Measurements from ENCODE around the gene COMMD6. TPM values are rescaled to one million over a fixed set of nuclear protein-coding genes. Genes with fewer than 3 reads are reported as not detected.

Gene COMMD6
- total RNA-seq, 1 donor from 2014 or later, result 174 TPM

DNA sequence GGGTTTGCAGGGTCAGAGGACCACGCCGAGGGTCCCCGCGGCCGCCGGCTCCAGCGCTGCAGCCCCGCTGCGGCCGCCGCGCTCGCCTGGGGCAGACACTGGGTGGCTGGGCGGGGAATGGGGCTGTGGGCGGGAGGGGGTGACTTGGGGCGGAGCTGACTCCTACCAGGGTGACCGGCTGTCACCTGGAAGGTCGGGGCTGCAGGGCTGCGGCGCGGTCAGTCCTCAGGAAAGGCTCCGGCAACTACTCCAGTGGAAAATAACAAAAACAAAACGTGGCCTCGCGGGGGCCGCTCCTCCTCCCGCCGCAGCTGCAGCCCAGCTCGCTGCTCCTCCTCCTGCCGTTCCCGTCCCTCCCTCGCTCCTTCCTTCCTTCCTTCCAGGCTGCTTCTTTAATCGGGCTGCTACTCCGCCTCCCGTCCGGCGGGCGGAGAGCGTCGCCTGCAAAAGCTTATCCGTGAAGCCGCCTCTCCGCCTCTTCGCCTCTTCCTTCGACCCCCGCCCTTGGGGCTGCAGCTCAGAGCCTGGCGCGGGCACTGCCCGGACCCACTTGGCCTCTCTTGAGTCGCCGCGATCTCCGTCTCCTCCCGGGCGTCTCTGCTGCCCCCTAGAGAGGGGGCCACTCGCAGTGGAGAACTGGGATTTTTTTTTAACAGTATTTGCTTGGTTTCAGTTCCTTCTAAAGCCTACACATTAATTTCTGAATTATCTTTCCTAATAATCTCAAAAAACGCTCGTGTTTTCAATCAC is 55.4 kb downstream of the COMMD6 start, which contains the start of gene TBC1D4:
Gene TBC1D4 (minus strand): TSS at position 100 of the 750 bp plus-strand sequence. CDS start 402 bp downstream, outside the sequence.
- Mint-ChIP-seq H3K4me1 (peaks cover 15% of the 10 kb centered on the region), H3K27me3 (peaks cover 46% of the 10 kb centered on the region), H3K36me3 (ENCODE audit: low read depth) (peaks cover 3% of the 10 kb centered on the region), H3K9me3 (no peaks in the 10 kb centered on the region), H3K4me3 (peak within 1 kb of the TSS; percentile 98), H3K27ac (no peak within 1 kb of the TSS)
- DNase-seq (peak; percentile 63), ATAC-seq (ENCODE audit: low read depth) (peak; percentile 86)
- ChIA-PET POLR2A (no interaction called here), CTCF (interaction anchor here (0.7 to 1.9 kb wide), 6 partner anchors 10 to 111 kb away, joined by 3 to 5 read pairs (median 4); no protein-coding TSS in a partner anchor)
- TF ChIP-seq, protein P1, sequence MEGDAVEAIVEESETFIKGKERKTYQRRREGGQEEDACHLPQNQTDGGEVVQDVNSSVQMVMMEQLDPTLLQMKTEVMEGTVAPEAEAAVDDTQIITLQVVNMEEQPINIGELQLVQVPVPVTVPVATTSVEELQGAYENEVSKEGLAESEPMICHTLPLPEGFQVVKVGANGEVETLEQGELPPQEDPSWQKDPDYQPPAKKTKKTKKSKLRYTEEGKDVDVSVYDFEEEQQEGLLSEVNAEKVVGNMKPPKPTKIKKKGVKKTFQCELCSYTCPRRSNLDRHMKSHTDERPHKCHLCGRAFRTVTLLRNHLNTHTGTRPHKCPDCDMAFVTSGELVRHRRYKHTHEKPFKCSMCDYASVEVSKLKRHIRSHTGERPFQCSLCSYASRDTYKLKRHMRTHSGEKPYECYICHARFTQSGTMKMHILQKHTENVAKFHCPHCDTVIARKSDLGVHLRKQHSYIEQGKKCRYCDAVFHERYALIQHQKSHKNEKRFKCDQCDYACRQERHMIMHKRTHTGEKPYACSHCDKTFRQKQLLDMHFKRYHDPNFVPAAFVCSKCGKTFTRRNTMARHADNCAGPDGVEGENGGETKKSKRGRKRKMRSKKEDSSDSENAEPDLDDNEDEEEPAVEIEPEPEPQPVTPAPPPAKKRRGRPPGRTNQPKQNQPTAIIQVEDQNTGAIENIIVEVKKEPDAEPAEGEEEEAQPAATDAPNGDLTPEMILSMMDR (IDR thresholded peaks at IDR 0.05), result peak; percentile 39
- intact Hi-C loops (cut with micrococcal nuclease), result loop anchor here (1.0 to 5.0 kb wide), 5 partner anchors 55 to 1350 kb away; partner anchors contain the start of genes COMMD6, KLF12, LMO7 and UCHL3

DNA sequence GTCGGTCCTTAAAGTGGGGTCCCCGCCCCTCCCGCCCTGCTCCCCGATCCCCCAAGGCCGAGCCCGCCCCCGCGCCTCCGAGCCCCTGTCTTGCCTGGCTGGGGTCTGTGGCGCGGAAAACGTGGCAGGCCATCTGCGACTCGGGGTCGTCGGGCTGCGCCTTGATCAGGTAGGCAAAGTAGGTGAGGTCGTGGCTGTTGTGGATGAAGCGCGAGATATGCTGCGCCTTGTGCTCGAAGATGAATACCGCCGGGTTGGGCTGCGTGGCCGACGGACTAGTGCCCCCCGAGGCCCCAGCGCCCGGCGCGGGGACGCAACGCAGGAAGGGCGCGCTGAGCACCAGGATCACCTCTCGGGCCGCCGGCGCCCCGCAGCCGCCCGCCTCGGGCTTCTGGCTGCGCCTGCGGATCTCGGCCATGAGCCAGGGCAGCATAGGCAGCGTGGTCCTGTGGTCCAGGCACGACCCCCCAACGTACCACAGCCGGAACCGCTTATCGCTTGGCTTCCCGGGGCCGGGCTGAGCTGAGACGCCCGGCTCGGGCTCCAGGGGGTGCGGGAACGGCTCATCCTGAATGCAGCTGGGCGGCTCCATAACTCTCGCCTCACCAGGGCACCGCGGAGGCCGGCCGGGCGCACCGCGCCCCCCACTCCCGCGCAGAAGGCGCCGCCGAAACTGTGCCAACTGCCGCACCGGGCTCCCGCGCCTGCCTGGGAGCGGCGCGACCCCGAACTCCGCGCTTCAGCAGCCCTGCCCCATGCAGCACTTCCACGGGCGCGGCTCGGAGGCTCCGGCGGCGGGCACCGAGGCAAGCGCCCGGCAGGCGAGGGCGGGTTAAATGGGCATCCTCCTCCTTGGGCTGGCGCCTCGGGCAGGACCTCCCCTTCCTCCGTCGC is 56.2 kb downstream of the COMMD6 start:
- ChIA-PET CTCF (interaction anchor here (1.5 to 1.9 kb wide), 3 partner anchors 11 to 110 kb away, joined by 4 to 5 read pairs (median 4); no protein-coding TSS in a partner anchor), POLR2A (no interaction called here)
- Mint-ChIP-seq H3K9me3 (no peaks in the 10 kb centered on the region), H3K4me1 (peaks cover 15% of the 10 kb centered on the region), H3K27ac (no peak overlapping the region), H3K27me3 (peaks cover 47% of the 10 kb centered on the region), H3K36me3 (ENCODE audit: low read depth) (peaks cover 3% of the 10 kb centered on the region), H3K4me3 (peak overlapping the region; percentile 79)
- TF ChIP-seq, protein P1 (IDR thresholded peaks at IDR 0.05), result no peak
- intact Hi-C loops (cut with micrococcal nuclease), result loop anchor here (1.0 to 5.0 kb wide), 5 partner anchors 56 to 1349 kb away; partner anchors contain the start of genes COMMD6, KLF12, LMO7 and UCHL3
- ATAC-seq (ENCODE audit: low read depth) (peak; percentile 13), DNase-seq (peak; percentile 34)

DNA sequence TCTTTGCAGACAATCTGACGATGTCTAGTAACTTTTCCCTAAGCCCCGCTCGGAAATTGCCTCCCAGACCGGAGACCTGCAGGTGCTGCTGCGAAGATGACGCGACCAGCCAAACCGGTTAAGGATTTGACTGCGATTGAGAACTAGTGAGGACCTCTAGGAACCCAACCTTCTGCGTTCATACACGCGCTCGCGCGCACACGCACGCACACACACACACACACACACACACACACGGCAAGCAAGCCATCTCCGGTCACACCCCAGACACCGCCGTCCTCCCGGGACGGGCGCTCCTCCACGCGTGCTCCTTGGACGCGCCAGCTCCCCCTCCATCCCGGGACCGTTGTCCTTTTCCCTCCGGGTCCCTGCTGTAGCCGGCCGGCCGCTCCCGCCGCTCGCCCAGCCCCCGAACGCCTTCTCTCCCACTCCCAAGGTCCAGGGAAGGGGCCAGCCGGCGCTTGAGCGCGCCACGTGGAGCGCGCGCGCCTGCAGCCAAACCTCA is 56.9 kb downstream of the COMMD6 start:
- peaks cover 3% of the 10 kb centered on the region for H3K36me3 Mint-ChIP-seq (ENCODE audit: low read depth)
- no peak overlapping the region for H3K27ac Mint-ChIP-seq
- H3K27me3 Mint-ChIP-seq, result peaks cover 43% of the 10 kb centered on the region
- no peak for DNase-seq
- H3K9me3 Mint-ChIP-seq, result no peaks in the 10 kb centered on the region
- H3K4me3 Mint-ChIP-seq, result peak overlapping the region; percentile 79
- ATAC-seq (ENCODE audit: low read depth), result no peak
- intact Hi-C loops (cut with micrococcal nuclease), result loop anchor here (5.0 kb wide), 1 partner anchor 1348 kb away; the partner anchor contains the start of gene KLF12
- ChIA-PET POLR2A (no interaction called here), CTCF (no interaction called here)
- TF ChIP-seq, protein P1 (IDR thresholded peaks at IDR 0.05), result no peak
- peaks cover 15% of the 10 kb centered on the region for H3K4me1 Mint-ChIP-seq

DNA sequence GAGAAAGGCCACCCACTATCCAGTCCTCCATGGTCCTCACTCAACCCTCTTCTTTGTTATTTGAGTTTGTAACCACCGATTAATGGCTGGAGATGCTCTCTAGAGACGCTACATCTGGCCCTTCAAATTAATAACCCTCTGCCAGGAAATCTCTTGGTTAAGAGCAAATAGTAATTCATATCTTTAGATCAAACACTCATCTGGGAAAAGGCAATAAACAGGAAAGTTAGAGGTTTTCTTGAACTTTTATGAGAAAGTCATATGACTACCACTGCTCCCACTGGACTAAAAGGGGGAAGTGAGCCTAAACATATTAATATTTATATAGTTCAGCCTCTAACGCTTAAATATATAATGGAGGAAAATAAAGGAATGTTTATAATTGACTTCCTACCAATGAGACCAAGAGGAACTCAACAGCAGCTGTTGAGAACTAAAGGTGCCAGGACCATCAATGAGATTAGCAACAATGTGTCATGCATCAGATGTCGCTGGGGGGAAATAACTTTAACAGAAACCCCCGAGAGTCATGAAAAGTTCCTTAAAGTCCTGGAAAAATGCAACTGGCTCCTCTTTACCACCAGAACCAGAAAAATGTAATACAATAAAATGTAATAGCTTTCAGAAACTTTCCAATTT is 58.4 kb downstream of the COMMD6 start:
- Mint-ChIP-seq H3K9me3 (no peaks in the 10 kb centered on the region), H3K27ac (no peak overlapping the region), H3K27me3 (peaks cover 33% of the 10 kb centered on the region), H3K36me3 (ENCODE audit: low read depth) (peaks cover 3% of the 10 kb centered on the region), H3K4me3 (no peak overlapping the region), H3K4me1 (peaks cover 15% of the 10 kb centered on the region)
- no peak for ATAC-seq (ENCODE audit: low read depth)
- intact Hi-C loops (cut with micrococcal nuclease), result no loop called here
- CTCF ChIA-PET, result no interaction called here
- TF ChIP-seq, protein P1 (IDR thresholded peaks at IDR 0.05), result no peak
- no peak for DNase-seq
- POLR2A ChIA-PET, result no interaction called here
